OCI-LY3 (cell line): Measurements from ENCODE around the gene CARD11.

Experiments used
- H2AFZ ChIP-seq: fragments of 200-600, 300-600 bp; shearing (Covaris generic); 2 replicates; pipeline ENCODE4 v1.6.0; 2014; ENCODE audit warnings: antibody characterized with exemption, low read depth, low read length
- H3K27ac ChIP-seq: fragments of 200-600, 300-600 bp; sonication (generic); 2 replicates; pipeline ENCODE4 v1.5.1; 2014; ENCODE audit warnings: mild to moderate bottlenecking, low read length, moderate library complexity, mixed read lengths
- H3K27me3 ChIP-seq: fragments of 200-600, 300-600 bp; sonication (generic); 2 replicates; pipeline ENCODE4 v1.6.1; 2014; ENCODE audit warnings: low read depth, low read length, mixed read lengths
- H3K36me3 ChIP-seq: fragments of 200-600, 300-600 bp; sonication (generic); replicated peaks from 2 replicates; pipeline ENCODE3; 2014; ENCODE audit warnings: low read depth, low read length, mixed read lengths
- H3K4me1 ChIP-seq: fragments of 300-600, 200-600 bp; sonication (generic); 2 replicates; pipeline ENCODE4 v1.6.1; 2014; ENCODE audit warnings: low read length, mixed read lengths
- H3K4me2 ChIP-seq: fragments of 200-600, 300-600 bp; sonication (generic); 2 replicates; pipeline ENCODE4 v1.6.1; 2014; ENCODE audit warnings: low read length, mixed read lengths
- H3K4me3 ChIP-seq: fragments of 300-600, 200-600 bp; sonication (generic); 2 replicates; pipeline ENCODE4 v1.5.1; 2014; ENCODE audit warnings: antibody characterized with exemption, mild to moderate bottlenecking, low read length, moderate library complexity
- H3K79me2 ChIP-seq: fragments of 300-600, 200-600 bp; shearing (Covaris generic); 2 replicates; pipeline ENCODE4 v1.6.1; 2014; ENCODE audit warnings: mild to moderate bottlenecking, low read length, mixed read lengths
- H3K9ac ChIP-seq: fragments of 300-600, 200-600 bp; shearing (Covaris generic); 2 replicates; pipeline ENCODE4 v1.6.0; 2014; ENCODE audit warnings: mild to moderate bottlenecking, low read length, moderate library complexity
- H3K9me3 ChIP-seq: fragments of 200-600, 300-600 bp; shearing (Covaris generic); 2 replicates; pipeline ENCODE4 v1.6.1; 2014; ENCODE audit warnings: low read length, mixed read lengths; ENCODE audit not compliant: insufficient read depth
- H4K20me1 ChIP-seq: fragments of 200-600, 300-600 bp; sonication (generic); 2 replicates; pipeline ENCODE4 v1.6.1; 2016; ENCODE audit warnings: low read length, mixed read lengths; ENCODE audit not compliant: insufficient read depth
- EZH2phosphoT487 ChIP-seq: fragments of 200-600 bp; shearing (Covaris generic); IDR thresholded peaks from 2 replicates; pipeline ENCODE4 v1.6.1; 2018; ENCODE audit warnings: antibody characterized with exemption, mixed run types, low read depth
- TF ChIP-seq, protein P1 (sequence below): fragments of 200-600, 300-600 bp; sonication (generic); IDR thresholded peaks from 2 replicates; pipeline ENCODE4 v1.5.1; 2014; ENCODE audit warnings: antibody characterized with exemption, low read length, low read depth

The CARD11 gene

GRCh38 chr7:2903682-2904162 is 139.9 kb downstream of the CARD11 start:
- Histone ChIP-seq H3K4me1 (no peaks in the 10 kb centered on the region), H3K27ac (no peak overlapping the region), H3K27me3 (no peaks in the 10 kb centered on the region), H3K79me2 (no peaks in the 10 kb centered on the region), H3K9ac (no peak overlapping the region), H3K36me3 (peaks cover 22% of the 10 kb centered on the region), H3K4me2 (no peak overlapping the region), H3K9me3 (no peaks in the 10 kb centered on the region), H4K20me1 (no peaks in the 10 kb centered on the region), H3K4me3 (no peak overlapping the region), H2AFZ (no peak overlapping the region)
- TF ChIP-seq, protein P1, sequence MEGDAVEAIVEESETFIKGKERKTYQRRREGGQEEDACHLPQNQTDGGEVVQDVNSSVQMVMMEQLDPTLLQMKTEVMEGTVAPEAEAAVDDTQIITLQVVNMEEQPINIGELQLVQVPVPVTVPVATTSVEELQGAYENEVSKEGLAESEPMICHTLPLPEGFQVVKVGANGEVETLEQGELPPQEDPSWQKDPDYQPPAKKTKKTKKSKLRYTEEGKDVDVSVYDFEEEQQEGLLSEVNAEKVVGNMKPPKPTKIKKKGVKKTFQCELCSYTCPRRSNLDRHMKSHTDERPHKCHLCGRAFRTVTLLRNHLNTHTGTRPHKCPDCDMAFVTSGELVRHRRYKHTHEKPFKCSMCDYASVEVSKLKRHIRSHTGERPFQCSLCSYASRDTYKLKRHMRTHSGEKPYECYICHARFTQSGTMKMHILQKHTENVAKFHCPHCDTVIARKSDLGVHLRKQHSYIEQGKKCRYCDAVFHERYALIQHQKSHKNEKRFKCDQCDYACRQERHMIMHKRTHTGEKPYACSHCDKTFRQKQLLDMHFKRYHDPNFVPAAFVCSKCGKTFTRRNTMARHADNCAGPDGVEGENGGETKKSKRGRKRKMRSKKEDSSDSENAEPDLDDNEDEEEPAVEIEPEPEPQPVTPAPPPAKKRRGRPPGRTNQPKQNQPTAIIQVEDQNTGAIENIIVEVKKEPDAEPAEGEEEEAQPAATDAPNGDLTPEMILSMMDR = no peak
- TF ChIP-seq EZH2phosphoT487 = no peak

DNA sequence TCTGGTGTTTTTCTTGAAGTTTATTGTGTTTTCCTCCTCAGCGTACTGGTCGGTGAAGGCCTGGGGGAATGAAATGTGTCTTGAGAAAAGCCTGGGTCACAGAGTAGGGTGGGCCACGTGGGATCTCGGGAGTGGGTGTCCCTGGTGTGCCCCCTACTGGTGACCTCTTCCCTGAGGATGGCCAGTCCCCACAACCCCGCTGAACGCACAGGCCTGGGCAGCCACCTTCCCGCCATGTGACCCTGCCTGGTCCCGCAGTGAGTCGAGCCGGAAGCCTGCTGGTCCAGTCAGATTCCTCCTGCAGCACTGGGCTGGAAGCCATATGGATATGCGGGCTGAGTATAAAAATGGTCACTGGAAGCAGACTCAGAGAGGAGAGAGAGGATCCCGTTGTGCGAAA is 146.6 kb downstream of the CARD11 start:
- TF ChIP-seq EZH2phosphoT487 = no peak
- TF ChIP-seq, protein P1 = peak; percentile 8; the same call in 1 of the 2 replicates

GRCh38 chr7:2896131-2896530 is 147.5 kb downstream of the CARD11 start:
- H3K27me3 ChIP-seq = no peaks in the 10 kb centered on the region
- H2AFZ ChIP-seq = no peak overlapping the region
- H4K20me1 ChIP-seq = no peaks in the 10 kb centered on the region
- H3K9me3 ChIP-seq = no peaks in the 10 kb centered on the region; the same call in 1 of the 2 replicates
- no peak for TF ChIP-seq EZH2phosphoT487
- TF ChIP-seq, protein P1 = no peak
- no peak overlapping the region for H3K27ac ChIP-seq
- peaks cover 26% of the 10 kb centered on the region for H3K4me1 ChIP-seq
- no peaks in the 10 kb centered on the region for H3K36me3 ChIP-seq
- no peak overlapping the region for H3K9ac ChIP-seq
- no peak overlapping the region for H3K4me3 ChIP-seq
- H3K79me2 ChIP-seq = no peaks in the 10 kb centered on the region
- H3K4me2 ChIP-seq = no peak overlapping the region

More for the DNA sequence above, 146.6 kb downstream of the CARD11 start:
- Histone ChIP-seq H3K27me3 (no peaks in the 10 kb centered on the region), H3K4me3 (no peak overlapping the region), H3K4me2 (no peak overlapping the region), H3K27ac (no peak overlapping the region), H3K9me3 (no peaks in the 10 kb centered on the region; the same call in 1 of the 2 replicates), H3K79me2 (no peaks in the 10 kb centered on the region), H2AFZ (no peak overlapping the region), H3K36me3 (no peaks in the 10 kb centered on the region), H3K4me1 (peaks cover 26% of the 10 kb centered on the region), H4K20me1 (no peaks in the 10 kb centered on the region), H3K9ac (no peak overlapping the region)

DNA sequence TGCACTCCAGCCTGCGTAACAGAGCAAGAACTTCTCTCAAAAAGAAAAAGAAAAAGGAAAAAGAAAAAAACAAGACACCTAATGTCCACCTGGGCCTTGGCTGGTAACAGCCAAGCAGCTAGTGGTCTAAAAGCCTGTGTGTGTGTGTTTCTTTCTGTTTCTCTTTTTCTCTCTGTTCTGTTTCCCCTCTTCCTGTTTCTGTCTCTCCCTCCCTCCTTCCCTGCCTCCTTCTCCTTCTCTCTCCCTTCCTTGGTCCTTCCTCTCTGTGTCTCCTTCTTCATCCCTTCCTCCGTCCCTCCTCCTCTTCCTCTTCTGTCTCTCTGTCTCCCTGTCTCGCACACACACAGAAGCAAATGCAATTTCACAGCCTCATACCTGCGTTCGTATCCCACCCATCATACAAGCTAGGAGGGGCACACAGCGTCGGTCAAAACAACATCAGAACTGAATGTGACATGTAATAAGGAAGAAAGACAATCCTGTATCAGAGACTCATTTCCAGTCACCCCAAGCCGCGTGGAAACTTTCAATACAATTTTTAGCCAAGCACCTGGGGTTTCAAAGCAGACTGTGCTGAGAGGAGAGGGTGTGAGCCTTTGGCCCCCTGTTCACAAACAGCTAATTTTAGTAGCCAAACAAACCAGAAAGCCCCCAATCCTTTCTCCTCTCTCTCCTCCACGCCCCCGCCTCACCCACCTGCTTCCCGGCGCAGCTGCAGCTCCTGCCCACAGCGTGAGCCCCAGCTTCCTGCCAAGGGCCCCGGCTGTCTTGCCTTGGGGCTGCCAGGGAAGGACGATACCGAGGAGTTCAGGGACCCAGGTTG is 149.3 kb downstream of the CARD11 start:
- Histone ChIP-seq H4K20me1 (no peaks in the 10 kb centered on the region), H3K27ac (peak overlapping the region; percentile 50), H3K4me1 (peaks cover 26% of the 10 kb centered on the region), H3K9ac (peak overlapping the region; percentile 56), H3K27me3 (no peaks in the 10 kb centered on the region), H3K79me2 (no peaks in the 10 kb centered on the region), H3K4me3 (peak overlapping the region; percentile 71), H2AFZ (peak overlapping the region; percentile 86), H3K36me3 (no peaks in the 10 kb centered on the region), H3K4me2 (peak overlapping the region; percentile 84), H3K9me3 (no peaks in the 10 kb centered on the region; the same call in 1 of the 2 replicates)
- TF ChIP-seq EZH2phosphoT487 = no peak
- TF ChIP-seq, protein P1 = no peak
